Measurements from ENCODE around the gene APOL6. TPM values are rescaled to one million over a fixed set of nuclear protein-coding genes. Genes with fewer than 3 reads are reported as not detected.
A peak's percentile ranks its signal among the peaks of the same experiment; 100 is the strongest.

The APOL6 gene
- total and polyA plus RNA-seq, 4 donors, result 9.6 to 34.1 (median 22.4) TPM

DNA sequence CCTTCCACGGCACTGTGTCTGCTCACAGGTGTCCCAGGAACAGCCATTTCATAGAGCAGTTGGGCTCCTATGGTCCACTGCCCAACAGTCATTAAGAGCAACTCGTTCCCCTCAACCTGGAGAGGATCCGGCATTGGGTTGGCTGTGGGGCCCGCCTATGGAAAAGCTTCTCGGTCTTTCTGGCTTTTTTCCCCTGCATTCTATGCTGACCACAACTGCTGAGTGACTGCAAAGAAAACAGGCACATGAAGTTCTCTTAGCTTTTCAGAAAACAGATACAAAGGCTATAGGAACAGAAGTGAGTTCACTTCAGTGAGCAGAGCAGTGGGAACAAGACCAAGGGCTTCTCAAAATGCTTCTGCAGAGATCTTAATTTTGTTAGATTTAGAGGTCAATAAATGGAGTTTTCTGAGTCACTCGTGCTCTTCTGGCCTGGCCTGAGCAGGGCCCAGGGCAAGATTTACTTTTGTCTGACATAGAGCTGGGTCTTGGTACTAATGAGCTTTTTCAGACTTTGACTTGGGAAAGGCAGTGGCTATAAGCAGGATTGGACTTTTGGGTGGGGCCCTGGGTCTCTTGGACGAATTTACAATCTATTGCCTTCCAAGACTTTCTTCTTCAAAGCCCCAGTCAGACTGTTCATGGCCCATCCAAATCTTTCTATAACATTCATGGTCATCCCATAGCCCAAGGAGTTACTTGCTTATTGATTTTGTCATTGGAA is 55.8 kb downstream of the APOL6 start:
- TF ChIP-seq, protein P1, sequence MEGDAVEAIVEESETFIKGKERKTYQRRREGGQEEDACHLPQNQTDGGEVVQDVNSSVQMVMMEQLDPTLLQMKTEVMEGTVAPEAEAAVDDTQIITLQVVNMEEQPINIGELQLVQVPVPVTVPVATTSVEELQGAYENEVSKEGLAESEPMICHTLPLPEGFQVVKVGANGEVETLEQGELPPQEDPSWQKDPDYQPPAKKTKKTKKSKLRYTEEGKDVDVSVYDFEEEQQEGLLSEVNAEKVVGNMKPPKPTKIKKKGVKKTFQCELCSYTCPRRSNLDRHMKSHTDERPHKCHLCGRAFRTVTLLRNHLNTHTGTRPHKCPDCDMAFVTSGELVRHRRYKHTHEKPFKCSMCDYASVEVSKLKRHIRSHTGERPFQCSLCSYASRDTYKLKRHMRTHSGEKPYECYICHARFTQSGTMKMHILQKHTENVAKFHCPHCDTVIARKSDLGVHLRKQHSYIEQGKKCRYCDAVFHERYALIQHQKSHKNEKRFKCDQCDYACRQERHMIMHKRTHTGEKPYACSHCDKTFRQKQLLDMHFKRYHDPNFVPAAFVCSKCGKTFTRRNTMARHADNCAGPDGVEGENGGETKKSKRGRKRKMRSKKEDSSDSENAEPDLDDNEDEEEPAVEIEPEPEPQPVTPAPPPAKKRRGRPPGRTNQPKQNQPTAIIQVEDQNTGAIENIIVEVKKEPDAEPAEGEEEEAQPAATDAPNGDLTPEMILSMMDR (IDR thresholded peaks at IDR 0.05; ENCODE audit: control extremely low read depth, extremely low read depth), result no peak
- no peak for DNase-seq
- no peaks in the 10 kb centered on the region for H3K27me3 ChIP-seq (ENCODE audit: control insufficient read depth in 3 of 3, insufficient read depth in 3 of 3, low read length in 2 of 3)
- no peaks in the 10 kb centered on the region for H3K36me3 ChIP-seq (ENCODE audit: control insufficient read depth in 4 of 4, insufficient read depth in 4 of 4, low read length in 4 of 4)
- H3K4me1 ChIP-seq (ENCODE audit: control insufficient read depth in 5 of 5, insufficient read depth in 5 of 5, low read length in 5 of 5), result peaks cover 0 to 4% (median 0%) of the 10 kb centered on the region in 5 donors
- no peaks in the 10 kb centered on the region for H3K9me3 ChIP-seq (ENCODE audit: control insufficient read depth in 4 of 4, insufficient read depth in 3 of 4, low read length in 3 of 4)
- ATAC-seq (ENCODE audit: insufficient read depth, low FRiP score), result no peak
- H3K27ac ChIP-seq (ENCODE audit: low read depth in 1 of 2, low read length in 1 of 2), result no peak overlapping the region
- no peak overlapping the region for H3K9ac ChIP-seq (ENCODE audit: insufficient read depth in 1 of 2, low read length in 2 of 2)
- H3K4me3 ChIP-seq, result no peak overlapping the region
- WGBS, 2 donors, result 83 to 94% methylated on average over 7 of the region's 7 CpGs

DNA sequence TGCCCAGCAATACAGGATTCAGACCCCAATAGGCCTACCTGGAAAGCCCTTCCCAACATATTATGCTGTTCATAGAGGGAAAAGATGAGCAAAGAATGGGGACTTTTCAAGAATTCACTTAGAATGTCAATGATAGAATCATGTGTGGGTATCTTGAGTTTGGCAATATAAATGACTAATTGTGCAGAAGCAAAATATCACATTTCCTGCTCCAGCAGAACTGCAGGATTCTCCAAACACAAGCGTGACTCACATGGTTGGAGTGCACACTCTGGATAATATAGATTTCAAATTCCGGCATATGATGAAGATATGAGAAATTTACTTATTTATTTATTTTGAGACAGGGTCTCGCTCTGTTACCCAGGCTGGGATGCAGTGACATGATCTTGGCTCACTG is 56.9 kb downstream of the APOL6 start:
- WGBS, 2 donors, result 95% methylated on average over 3 of the region's 3 CpGs
- no peak overlapping the region for H3K27ac ChIP-seq (ENCODE audit: low read depth in 1 of 2, low read length in 1 of 2)
- TF ChIP-seq, protein P1 (IDR thresholded peaks at IDR 0.05; ENCODE audit: control extremely low read depth, extremely low read depth), result no peak
- DNase-seq (no peak), ATAC-seq (ENCODE audit: insufficient read depth, low FRiP score) (no peak)
- no peaks in the 10 kb centered on the region for H3K9me3 ChIP-seq (ENCODE audit: control insufficient read depth in 4 of 4, insufficient read depth in 3 of 4, low read length in 3 of 4)
- no peaks in the 10 kb centered on the region for H3K27me3 ChIP-seq (ENCODE audit: control insufficient read depth in 3 of 3, insufficient read depth in 3 of 3, low read length in 2 of 3)
- no peak overlapping the region for H3K9ac ChIP-seq (ENCODE audit: insufficient read depth in 1 of 2, low read length in 2 of 2)
- no peak overlapping the region for H3K4me3 ChIP-seq
- peaks cover 0 to 4% (median 0%) of the 10 kb centered on the region in 5 donors for H3K4me1 ChIP-seq (ENCODE audit: control insufficient read depth in 5 of 5, insufficient read depth in 5 of 5, low read length in 5 of 5)
- H3K36me3 ChIP-seq (ENCODE audit: control insufficient read depth in 4 of 4, insufficient read depth in 4 of 4, low read length in 4 of 4), result no peaks in the 10 kb centered on the region

DNA sequence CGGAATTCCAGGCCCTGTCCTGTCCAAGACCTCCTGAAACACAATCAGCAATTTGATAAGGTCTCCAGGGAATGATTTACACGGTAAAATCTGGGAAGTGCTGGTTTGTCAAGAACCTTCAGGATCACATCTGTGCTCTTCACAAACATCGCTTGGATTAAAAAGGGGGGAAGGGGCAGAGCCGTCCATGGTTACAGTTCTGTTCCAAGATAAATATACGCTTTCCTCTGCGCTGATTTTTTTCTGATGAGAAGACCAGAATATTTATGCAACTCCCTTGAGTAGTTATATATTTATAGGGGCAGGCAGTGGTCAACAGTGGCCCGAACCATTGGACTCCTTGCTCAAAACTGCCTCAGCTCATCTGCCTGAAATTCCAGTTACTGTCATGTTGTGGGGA is 60.2 kb downstream of the APOL6 start:
- H3K9ac ChIP-seq (ENCODE audit: insufficient read depth in 1 of 2, low read length in 2 of 2), result no peak overlapping the region
- DNase-seq (peak in 2 of 3 donors; percentile 9 to 22), ATAC-seq (ENCODE audit: insufficient read depth, low FRiP score) (no peak)
- H3K4me1 ChIP-seq (ENCODE audit: control insufficient read depth in 5 of 5, insufficient read depth in 5 of 5, low read length in 5 of 5), result peaks cover 0 to 4% (median 0%) of the 10 kb centered on the region in 5 donors
- no peaks in the 10 kb centered on the region for H3K27me3 ChIP-seq (ENCODE audit: control insufficient read depth in 3 of 3, insufficient read depth in 3 of 3, low read length in 2 of 3)
- no peak overlapping the region for H3K27ac ChIP-seq (ENCODE audit: low read depth in 1 of 2, low read length in 1 of 2)
- WGBS, 2 donors, result 65 to 82% methylated on average over 7 of the region's 7 CpGs
- TF ChIP-seq, protein P1 (IDR thresholded peaks at IDR 0.05; ENCODE audit: control extremely low read depth, extremely low read depth), result no peak
- H3K9me3 ChIP-seq (ENCODE audit: control insufficient read depth in 4 of 4, insufficient read depth in 3 of 4, low read length in 3 of 4), result no peaks in the 10 kb centered on the region
- no peak overlapping the region for H3K4me3 ChIP-seq
- no peaks in the 10 kb centered on the region for H3K36me3 ChIP-seq (ENCODE audit: control insufficient read depth in 4 of 4, insufficient read depth in 4 of 4, low read length in 4 of 4)

Measured in lung (tissue), 12 donors.